GM19468 (cell line): ENCODE measurements around the gene CACNA1I.

Source experiments
- ATAC-seq: cut with Tn5 transposase; IDR thresholded peaks from one replicate; pipeline ENCODE4 v1.9.1; 2021; ENCODE audit warnings: mild to moderate bottlenecking, moderate library complexity, moderate number of reproducible peaks; ENCODE audit not compliant: unreplicated experiment; ENCODE audit errors: extremely low read depth

CACNA1I gene

DNA sequence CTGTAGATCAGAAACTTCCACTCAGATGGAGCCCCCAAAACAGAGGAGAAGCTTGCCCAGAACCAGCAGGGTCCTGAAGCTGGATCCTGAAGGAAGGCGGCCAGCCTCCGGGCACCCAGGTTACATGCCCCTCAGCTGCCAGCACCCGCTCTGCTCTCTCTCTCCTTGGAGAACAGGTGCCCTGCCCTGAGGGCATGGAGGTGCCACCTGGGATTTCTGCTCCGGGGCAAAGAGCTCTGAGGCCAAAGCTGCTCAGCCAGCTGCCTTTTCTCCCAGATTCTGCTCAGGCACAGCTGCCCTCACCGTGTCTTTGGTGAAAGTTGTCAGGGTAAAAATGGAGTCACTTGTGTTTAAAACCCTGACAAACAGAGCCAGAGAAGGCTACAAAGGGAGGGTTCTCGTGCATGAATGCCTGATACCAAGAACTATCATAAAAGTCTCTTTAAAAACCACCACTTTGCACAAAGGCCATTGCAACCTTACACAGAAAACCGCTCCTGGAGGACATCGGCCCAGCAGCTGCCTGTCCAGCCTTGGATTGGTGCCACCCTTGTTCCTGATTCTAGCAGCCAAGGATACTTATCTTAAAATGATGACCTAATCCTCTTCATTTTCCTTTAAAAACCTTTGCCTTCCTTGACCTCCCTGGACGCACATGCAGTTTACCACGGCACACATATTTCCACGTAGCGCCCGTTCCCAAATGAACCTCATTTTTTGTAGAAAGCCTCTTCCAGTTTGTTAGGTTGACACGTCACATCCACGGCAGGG lies 140.0 kb downstream of the CACNA1I start:
- ATAC-seq: no peak

DNA sequence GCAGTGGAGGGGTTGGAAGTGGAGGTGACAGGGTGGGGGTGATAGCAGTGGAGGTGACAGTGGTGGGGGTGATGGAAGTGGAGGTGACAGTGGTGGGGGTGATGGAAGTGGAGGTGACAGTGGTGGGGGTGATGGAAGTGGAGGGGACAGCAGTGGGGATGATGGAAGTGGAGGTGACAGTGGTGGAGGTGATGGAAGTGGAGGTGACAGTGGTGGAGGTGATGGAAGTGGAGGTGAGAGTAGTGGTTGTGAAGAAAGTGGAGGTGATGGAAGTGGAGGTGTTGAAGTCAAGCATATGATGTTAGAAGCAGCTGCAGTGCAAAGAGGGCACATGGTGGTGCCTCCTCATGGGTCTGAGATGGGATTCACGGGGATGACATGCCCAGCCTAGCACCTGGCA lies 141.5 kb downstream of the CACNA1I start:
- ATAC-seq: no peak

DNA sequence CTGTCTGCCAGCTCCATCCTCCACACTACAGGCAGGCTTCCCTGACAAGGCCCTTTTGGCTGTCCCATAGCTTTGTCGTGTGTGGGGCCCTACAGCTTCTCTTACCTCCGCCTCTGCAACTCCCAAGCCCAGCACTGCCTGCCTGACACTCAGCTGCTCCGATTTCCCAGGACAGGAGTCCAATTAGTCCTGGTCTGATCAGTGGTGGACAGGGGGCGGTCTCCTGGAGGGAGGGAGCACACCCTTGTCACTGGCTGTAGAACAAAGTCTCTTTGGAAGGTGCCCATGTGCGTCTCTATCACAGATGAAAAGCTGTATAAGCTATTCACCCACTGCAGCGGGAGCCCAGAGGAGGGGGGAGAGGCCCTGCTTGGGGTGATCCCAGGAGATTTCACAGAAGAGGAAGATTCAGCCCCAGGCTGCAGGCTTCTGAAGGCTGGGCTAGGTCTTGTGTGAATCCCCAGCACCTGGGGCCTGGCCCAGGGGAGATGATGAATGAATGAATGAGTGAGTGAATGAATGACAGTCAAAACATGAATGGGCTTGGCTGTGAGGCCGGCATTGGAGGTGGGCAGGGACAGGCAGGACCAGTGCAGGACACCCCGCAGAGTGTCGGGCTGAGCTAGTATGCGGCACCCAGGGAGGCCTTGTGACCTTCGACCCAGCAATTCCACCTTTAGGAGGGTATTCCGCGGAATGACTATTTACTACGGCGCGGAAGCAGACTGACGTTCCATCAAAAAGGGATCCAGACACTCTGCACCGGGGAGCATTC lies 142.4 kb downstream of the CACNA1I start:
- no peak for ATAC-seq

DNA sequence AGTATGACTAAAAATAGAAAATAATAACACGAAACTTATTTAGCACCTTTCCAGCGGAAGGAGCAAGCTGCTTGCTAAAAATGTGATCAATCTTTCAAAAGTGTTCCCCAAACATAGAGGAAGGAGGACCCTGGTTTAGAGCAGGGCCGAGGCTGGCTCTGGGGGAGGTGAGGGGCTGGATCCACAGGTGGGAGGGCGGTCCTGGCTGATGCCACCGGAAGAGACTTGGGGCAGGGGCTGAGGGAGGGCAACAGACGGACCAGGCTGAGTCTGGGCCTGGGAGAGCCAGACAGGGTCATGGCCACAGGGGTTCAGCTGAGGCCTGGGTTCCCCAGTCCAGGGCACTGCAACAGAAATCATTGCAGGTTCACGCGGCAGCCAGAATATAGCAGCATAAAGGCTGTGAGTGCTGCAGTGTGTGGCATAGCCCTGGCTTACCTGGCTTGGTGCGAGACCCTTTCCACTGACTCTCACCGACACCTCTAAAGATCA lies 143.3 kb downstream of the CACNA1I start:
- ATAC-seq: no peak

DNA sequence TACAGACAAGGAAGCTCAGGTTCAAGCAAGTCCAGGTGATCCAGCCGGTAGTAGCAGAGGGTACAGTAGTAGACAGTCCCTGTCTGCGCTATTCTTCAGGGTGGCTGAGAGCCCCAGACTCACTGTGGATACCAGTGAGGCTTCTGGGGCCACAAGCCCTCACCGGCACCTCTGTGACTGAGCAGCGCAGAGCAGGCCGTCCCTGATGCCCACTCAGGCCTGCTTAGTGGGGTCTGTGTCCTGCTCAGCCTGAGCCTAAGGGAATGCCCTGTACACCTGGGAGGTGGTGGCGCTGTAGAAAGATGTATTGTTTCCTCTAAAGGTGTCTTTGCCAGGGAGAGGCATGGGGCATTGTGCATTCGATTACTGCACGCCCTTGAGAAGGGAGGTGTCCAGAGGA lies 143.8 kb downstream of the CACNA1I start:
- ATAC-seq: no peak

DNA sequence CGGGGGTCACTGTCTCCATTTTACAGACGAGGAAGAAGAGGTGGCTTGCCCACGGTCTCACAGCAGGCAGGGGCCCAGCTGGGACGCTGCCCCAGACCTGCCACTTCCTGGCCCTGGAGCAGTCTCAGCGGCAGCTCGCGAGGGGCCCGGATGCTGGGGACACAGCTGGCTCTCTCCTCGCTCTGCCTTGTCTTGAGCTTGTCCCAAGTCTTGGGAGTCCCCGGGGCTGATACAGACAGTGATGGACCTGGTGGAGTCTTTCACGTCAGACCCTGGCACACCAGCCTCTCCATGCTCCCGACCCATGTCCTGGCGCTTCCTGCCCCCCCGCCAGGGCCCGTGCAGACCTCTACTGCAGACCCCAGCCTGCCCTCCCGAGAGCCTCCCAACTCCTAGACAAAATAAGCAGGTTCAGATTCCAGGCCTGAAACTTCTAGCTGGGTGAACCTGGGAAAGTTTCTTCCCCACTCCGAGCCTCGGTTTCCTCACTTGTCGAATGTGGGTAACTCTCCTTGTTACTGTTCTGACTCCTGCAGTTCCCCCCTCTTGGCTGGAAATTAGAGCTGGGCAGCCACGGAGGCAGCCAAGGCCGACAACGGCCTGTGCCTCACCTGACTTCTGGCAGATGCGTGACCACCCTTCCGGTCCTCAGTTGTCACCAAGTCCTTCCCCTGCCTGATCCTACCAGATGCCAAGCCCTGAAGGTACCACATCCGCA lies 145.4 kb downstream of the CACNA1I start:
- ATAC-seq: no peak

DNA sequence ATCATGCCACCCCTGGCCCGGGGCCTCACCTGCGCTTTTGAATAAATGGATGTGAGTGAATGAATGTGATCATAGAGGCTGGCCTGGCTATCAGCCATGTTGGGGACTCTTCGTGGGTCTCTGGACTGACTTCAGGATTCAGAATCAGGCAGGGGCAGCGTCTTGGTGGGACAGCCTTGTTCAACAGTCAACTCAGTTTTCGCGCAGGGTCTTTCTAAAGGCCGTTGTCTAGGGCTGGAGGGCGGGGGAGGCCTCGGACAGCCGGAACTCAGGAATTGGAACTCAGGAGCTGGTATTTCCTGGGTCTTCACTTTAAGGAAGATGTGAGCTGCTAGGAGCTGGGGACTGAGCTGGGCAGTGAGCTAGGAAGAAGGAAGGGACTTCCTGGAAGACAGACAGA lies 146.0 kb downstream of the CACNA1I start:
- no peak for ATAC-seq

DNA sequence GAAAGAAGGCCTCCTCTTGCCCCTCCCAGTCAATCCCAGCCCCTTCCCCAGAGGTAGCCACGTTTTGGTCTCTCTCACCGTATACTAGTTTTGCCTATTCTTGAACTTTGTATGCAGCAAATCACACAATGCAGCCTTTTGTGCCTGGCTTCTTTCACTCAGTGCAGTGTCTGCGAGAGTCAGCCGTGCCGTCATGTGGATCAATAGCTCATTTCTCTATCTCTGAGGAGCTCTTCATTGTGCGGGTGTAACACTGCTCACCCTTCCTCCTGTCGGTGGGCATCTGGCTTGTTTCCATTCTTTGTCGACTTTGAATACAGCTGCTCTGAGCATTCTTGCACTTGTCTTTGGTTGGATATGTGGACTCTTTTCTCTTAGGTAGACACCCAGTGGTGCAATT lies 146.5 kb downstream of the CACNA1I start:
- ATAC-seq: no peak

DNA sequence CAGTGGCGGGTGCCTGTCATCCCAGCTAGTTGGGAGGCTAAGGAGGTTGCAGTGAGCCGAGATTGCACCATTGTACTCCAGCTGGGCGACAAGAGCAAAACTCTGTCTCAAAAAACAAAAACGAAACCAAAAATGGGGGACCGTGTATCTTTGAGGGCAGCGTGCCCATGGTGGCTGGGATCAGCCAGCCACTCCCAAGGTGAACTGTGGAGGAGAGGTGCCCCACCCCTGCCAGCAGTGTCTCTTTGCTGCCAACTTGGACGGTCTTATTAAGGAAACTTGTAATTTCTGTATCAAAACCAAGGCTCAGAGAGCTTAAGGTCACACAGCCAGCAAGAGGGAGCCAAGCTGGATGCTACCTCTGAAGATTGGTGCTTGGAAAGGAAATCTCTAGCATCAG lies 147.7 kb downstream of the CACNA1I start:
- no peak for ATAC-seq

DNA sequence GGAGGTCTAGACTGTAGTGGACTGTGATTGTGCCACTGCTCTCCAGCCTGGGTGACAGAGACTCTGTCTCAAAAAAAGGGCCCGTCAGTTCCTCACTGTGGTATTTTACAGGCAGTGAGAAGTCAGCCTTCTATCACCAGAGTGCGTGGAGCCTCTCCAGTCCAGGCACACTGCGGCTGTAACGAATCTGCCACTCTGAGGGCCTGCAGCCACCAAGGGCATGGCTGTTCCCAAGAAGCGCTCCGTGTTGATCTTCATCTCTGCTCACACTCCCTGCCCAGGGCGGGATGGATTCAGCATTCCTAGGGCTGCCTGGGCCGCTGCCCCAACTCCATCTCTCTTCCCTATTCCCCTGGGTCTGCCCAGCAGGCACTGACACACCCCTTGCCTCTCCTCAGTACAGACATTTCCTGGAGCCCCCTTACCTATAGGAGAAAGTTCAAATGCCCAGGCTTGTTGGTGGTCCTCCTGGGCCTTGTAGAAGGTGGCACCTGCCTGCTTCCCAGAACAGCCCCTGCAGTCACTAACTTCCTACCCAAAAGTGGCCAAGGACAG lies 148.4 kb downstream of the CACNA1I start:
- ATAC-seq: no peak

DNA sequence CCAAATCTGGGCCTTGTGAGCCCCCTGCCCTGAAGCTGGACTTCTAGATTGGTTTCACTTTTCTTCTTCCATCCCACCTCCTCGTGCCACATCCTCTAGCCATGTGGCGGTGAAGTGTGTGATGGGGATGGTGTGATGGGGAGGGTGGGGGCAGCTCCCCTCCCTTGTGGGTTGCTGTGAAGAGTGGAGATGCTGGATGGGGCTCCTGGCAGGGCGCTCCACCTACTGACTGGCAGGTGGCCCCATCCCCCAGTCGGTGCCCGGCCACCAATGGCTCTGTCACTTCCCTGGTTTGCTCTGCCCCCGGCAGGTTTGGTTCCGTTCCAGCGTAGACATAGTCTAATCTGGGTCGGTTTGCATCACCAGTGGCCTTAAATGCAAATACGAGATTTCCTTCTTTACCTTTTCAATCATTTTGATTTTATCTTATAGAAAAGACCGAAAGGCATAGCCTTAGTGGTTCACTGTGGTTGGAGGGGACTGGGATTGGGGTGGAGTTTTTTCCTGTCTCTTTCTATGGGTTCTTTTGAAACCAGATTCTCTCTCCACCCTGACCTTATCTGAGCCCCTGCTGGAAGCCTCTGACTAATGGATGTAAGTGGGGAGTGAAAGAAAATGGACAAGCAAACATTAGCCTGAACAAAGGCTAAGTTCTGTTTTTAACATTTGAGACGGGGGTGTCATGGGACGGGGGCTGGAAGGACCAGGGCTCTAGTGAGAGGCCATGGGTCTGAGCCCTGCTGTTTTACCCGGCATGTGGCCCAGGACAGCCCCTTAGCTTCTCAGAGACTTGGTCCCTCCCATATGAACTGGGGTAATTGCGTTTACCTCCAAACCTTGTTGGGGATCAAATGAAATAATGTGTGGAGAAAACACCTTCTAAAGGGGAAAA lies 149.3 kb downstream of the CACNA1I start:
- ATAC-seq: no peak

DNA sequence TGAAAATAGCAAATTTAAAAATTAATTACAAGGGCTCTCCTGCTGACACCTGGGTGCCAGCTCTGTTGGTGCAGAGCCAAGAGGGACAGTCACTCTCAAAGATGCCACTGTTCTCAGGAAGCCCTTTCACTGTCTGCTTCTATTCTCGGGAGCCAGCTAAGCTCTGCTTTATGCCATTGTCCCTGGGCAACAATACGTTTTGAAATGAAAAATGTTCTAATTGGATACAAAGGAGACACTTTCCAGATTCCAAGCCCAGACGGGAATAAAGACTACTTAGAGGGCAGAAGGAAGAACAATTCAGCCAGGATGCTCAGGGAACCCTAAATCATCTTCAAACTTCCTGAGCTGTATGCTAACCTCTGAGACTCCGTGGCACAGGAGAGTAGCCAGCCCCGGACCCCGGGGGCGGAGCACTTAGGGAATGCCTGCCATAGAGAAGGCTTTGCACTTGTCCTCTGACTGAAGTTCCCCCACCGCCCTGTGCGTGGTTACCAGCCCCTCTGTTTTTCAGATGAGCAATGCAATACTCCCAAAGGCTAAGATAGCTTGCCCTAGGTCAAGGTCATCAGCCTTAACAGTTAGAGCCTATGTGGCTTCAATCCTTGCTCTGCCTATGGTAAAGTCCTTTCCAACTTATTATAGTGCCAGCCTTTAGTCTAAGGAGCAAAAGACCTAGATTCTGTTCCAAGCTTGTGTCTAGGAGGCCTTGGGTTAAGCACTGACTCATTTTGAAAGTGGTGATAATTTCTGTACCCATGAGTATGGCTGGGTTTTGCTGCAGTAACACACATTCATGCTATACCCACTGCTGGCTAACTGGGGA lies 150.9 kb downstream of the CACNA1I start:
- ATAC-seq: no peak

DNA sequence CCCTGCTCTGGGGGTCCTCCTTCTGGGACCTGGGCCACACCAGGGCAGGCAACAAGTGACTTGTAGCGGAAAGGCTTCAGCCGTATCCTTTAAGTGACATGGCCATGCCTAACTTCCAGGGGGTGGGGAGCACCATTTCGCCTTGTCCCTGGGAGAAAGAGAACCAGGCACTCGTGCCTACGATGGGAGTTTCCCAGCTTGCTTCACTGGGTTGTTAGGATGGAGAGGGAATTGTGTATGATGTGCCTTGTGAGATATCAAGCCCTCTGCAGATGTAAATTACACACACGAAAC lies 151.4 kb downstream of the CACNA1I start:
- ATAC-seq: no peak

DNA sequence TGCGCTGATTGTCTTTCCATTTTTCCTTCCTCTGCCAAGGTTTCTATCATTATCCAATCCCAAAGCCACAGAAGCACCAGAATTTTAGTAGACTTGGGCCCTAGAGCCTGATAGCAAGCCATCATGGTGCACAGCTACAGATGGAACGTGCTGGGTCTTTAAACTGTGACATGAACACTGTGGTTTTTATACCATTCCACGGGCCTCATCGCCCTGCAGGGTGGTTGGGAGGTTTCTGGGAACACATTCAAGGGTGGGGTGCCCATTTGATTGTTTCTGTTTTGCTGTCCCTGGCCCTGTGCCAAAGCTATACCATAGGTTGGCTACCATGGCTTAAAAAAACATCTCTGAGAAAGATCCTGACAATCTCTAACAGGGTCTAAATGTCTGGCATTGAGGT lies 151.9 kb downstream of the CACNA1I start:
- no peak for ATAC-seq

DNA sequence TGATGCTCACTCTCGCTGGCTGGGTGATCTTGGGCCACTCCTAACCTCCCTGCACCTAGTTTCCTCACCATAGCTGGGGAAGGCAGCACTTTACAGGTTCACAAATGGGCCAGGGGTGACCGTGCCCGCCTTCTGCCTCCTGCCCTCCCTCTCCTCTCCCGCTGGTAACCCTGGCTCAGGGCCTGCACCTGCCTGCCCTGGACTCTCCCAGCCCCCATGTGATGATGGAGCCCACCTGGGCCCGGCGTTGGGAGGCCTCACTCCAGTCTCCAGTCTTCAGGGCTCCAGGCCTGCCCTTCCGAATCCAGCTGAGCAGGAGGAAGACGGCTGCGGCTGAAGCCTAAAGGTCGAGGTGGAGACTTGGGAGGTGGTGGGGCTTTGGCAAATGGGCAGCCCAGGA lies 152.9 kb downstream of the CACNA1I start:
- no peak for ATAC-seq

DNA sequence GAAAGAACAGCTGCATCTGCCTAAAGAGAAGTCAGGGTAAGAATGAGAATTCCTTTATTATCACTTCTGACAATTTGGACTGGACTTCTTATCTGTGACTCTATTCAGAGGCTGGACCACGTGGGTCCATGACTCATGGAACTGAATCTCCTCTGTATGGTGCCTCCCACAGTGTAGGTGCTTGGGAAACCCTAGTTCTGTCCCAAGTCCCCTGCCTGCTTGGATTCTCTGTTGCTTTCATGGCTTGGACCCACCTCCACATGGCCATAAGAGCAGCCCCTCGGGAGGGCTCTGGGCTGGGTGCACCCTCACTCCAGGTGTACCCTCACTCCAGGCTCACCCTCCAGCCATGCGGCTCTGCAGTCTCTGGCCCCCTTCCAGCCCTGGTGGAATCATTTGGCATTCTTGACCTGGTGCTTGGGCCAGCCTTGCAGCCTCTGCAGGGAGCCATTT lies 153.4 kb downstream of the CACNA1I start:
- ATAC-seq: no peak

DNA sequence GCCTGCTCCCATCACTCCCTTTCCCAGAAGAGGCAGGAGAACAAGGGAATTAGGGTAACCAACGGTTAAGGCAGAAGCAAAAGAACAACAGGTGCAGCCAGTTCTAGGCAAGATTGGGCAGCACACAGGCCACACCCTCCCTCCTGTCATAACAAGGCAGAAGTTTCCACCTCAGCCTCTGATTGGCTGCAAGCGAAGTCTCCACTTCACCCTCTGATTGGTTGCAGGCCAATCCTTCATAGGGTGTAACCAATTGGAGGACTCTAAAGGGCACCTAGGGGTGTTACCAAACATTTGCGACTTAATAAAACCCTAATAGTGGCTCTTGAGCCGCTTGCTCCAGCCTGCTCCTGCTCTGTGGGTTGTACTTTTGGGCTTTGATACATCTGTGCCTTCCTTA lies 153.8 kb downstream of the CACNA1I start:
- no peak for ATAC-seq

DNA sequence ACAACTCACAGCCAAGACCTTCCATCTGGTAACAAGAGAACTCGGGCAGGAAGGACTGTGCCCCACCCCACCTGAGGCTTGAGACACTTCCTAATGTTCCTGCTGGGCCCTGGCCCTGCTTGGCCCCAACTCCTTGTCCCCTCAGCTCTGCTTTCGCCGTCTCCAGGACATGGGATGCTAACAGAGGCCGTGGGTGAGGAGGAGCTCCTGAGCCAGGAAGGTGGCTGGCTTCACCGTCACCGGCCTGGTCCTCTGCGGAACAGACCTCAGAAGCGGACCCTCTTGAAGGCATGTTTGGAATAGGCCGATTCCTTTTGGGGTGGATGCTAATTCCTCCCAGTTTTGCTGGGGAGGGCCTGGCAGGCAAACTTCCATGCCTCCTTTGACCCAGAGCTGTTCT lies 154.3 kb downstream of the CACNA1I start:
- ATAC-seq: no peak
